ENCODE data around the gene MUC2.

MUC2 gene

DNA sequence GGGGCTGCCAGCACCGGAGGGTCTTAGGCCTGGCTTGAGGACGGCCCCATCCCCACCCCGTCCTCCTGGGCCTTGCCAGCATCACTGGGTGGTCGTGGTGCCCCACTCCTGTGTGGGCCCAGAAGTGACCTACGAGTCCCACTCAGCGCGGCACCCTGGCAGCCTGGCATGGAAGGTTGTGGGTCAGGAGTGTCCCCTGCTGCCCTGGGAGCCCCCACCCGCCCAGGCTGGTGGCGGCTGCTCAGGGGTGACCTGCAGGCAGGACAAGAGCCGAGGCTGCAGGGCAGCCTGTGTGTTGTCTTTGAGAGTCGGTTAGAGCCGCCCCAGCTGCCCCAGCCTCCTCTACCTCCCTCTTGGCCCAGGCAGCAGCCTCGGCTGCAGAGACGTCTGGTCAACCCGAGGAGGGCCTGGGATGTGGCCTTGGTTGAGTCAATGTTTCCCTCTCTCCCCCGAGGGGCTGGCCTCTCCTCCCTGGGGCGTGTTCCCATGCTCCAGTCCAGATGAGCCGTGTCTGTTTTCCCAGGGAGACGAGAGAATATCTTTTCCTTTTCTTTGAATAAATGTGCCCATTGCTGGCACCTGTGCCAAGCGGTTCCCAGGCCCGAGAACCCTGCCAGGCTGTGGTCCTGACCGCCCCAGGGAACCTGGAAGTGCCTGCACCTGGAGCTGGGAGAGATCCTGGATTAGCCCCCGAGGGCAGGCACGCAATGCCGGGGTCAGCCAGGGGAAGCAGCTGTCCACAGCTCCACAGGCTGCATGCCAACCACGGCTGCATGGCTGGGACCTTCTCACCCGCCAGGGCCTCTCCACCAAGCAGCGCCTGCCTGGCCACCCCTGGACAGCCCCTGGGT, 47.4 kb downstream of the MUC2 start:
- TF ChIP-seq, protein P1, sequence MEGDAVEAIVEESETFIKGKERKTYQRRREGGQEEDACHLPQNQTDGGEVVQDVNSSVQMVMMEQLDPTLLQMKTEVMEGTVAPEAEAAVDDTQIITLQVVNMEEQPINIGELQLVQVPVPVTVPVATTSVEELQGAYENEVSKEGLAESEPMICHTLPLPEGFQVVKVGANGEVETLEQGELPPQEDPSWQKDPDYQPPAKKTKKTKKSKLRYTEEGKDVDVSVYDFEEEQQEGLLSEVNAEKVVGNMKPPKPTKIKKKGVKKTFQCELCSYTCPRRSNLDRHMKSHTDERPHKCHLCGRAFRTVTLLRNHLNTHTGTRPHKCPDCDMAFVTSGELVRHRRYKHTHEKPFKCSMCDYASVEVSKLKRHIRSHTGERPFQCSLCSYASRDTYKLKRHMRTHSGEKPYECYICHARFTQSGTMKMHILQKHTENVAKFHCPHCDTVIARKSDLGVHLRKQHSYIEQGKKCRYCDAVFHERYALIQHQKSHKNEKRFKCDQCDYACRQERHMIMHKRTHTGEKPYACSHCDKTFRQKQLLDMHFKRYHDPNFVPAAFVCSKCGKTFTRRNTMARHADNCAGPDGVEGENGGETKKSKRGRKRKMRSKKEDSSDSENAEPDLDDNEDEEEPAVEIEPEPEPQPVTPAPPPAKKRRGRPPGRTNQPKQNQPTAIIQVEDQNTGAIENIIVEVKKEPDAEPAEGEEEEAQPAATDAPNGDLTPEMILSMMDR (IDR thresholded peaks at IDR 0.05) = no peak

DNA sequence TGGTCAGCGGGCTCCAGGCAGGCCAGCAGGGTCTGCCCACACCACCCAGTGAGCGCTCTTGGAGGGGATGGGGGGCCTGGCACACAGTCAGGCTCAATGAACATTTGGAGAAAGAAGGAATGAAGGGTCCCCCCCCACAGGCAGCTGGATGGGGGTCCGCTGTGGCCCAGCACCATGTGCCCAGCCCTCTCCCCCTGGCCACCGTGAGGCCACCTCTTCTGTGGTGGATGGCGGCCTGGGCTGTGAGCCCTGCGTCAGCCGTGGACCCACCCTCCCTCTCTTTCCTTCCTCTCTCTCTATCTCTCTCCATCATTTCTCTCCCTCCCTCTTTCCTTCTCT, 48.0 kb downstream of the MUC2 start:
- TF ChIP-seq, protein P1 (IDR thresholded peaks at IDR 0.05) = no peak

DNA sequence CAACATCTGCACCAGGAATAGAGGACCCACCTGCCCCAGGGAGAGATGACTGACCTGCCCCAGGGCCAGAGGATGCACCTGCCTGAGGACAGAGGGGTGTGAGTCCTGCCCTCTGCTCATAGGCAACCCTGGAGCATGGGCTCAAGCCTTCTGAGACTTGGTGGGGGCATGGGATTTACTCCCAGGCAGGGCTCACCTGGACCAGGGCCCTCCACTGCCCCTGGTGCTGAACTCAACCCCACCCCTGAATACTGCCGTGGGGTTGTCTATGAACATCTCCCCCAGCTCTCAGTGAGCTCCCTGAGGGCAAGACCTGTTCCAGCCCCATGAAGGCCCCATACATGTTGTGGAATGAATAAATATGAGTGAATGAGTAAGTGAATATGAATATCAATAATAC, 49.3 kb downstream of the MUC2 start:
- TF ChIP-seq, protein P1 (IDR thresholded peaks at IDR 0.05) = no peak

Data from LNCAP (cell line).